B cell (primary cell): ENCODE data around the gene CCDC183. TPM values are rescaled to one million over a fixed set of nuclear protein-coding genes. Genes with fewer than 3 reads are reported as not detected.

ENCODE experiments used
- ATAC-seq: fragments of 200-7000 bp; cut with Tn5 transposase; one replicate; pipeline ENCODE4 v1.10.0; 2021; ENCODE audit warnings: low read depth, mild to moderate bottlenecking, moderate number of reproducible peaks, moderate library complexity
- CTCF ChIA-PET: fragments of 350-600 bp; sonication (Branson Sonifier 250); formaldehyde crosslinking; loops from one replicate; lab custom pipeline; 2021; ENCODE audit warnings: antibody characterized with exemption, inconsistent platforms; lab: Charles Lee
- POLR2A ChIA-PET: fragments of 350-600 bp; sonication (Branson Sonifier 250); formaldehyde crosslinking; loops from one replicate; lab custom pipeline; 2021; ENCODE audit warnings: antibody characterized with exemption; lab: Charles Lee
- DNase-seq: peaks from one replicate; pipeline ENCODE4 v3.0.0; 2013
- H2AFZ ChIP-seq: 2 replicates; pipeline ENCODE4 v1.6.1; 2012; ENCODE audit warnings: mild to moderate bottlenecking, low read depth, low read length; ENCODE audit not compliant: insufficient read depth, poor library complexity, severe bottlenecking
- H3K27ac ChIP-seq, 2 donors: 1 replicate in 1 of 2; 2 replicates in 1 of 2; pipeline ENCODE4 v1.5.1; 2012 to 2013; ENCODE audit warnings: low read length in 2 of 2, mild to moderate bottlenecking in 2 of 2, moderate library complexity in 1 of 2
- H3K27me3 ChIP-seq, 4 experiments: fragments of 200-600 bp in 1 of 4; sonication (generic) in 1 of 4; replicated peaks in 1 of 4; 1 replicate in 2 of 4; 2 replicates in 2 of 4; pipeline versions ENCODE4 v1.6.1 to v1.7.0; 2013 to 2016; ENCODE audit warnings: low read length in 3 of 4, mild to moderate bottlenecking in 2 of 4, mixed read lengths in 1 of 4, moderate library complexity in 1 of 4; ENCODE audit not compliant: insufficient read depth in 4 of 4, control insufficient read depth in 3 of 4; ENCODE audit errors: control extremely low read depth in 1 of 4
- H3K36me3 ChIP-seq, 2 experiments: replicated peaks in 1 of 2; 1 replicate in 1 of 2; 2 replicates in 1 of 2; pipeline versions ENCODE4 v1.6.1 to v1.7.1; 2013; ENCODE audit warnings: low read length in 1 of 2; ENCODE audit not compliant: insufficient read depth in 2 of 2, control insufficient read depth in 1 of 2; ENCODE audit errors: control extremely low read depth in 1 of 2, extremely low read depth in 1 of 2
- H3K4me1 ChIP-seq, 2 donors: fragments of 200-600 bp in 1 of 2; sonication (generic) in 1 of 2; 1 replicate in 1 of 2; 2 replicates in 1 of 2; pipeline versions ENCODE4 v1.5.1 to v1.6.1; 2013 to 2017; ENCODE audit warnings: low read length in 2 of 2; ENCODE audit not compliant: control insufficient read depth in 2 of 2, insufficient read depth in 2 of 2
- H3K4me2 ChIP-seq: replicated peaks from 2 replicates; pipeline ENCODE3; 2012; ENCODE audit warnings: mild to moderate bottlenecking, low read depth, low read length; ENCODE audit not compliant: poor library complexity, severe bottlenecking
- H3K4me3 ChIP-seq, 5 experiments: fragments of 200-600 bp in 1 of 5; sonication (generic) in 1 of 5; 1 replicate in 3 of 5; 2 replicates in 2 of 5; pipeline versions ENCODE4 v1.5.1 to v1.7.0; 2011 to 2016; ENCODE audit warnings: low read length in 4 of 5, mild to moderate bottlenecking in 4 of 5, low read depth in 2 of 5, control low read depth in 1 of 5, moderate library complexity in 1 of 5; ENCODE audit not compliant: insufficient read depth in 1 of 5; ENCODE audit errors: control extremely low read depth in 1 of 5, extremely low read depth in 1 of 5
- H3K79me2 ChIP-seq: fragments of 200-600 bp; sonication (generic); one replicate; pipeline ENCODE4 v1.6.0; 2016; ENCODE audit warnings: low read length; ENCODE audit not compliant: control insufficient read depth, insufficient read depth
- H3K9ac ChIP-seq: fragments of 200-600 bp; sonication (generic); 2 replicates; pipeline ENCODE4 v1.6.1; 2017; ENCODE audit warnings: mild to moderate bottlenecking, low read length, moderate library complexity
- H3K9me3 ChIP-seq, 3 donors: one replicate each; pipeline versions ENCODE4 v1.6.1 to v1.7.1; 2013; ENCODE audit warnings: low read length in 2 of 3; ENCODE audit not compliant: control insufficient read depth in 2 of 3, insufficient read depth in 1 of 3; ENCODE audit errors: control extremely low read depth in 1 of 3
- H4K20me1 ChIP-seq: 2 replicates; pipeline ENCODE4 v1.6.0; 2012; ENCODE audit warnings: mild to moderate bottlenecking, low read length; ENCODE audit not compliant: insufficient read depth, control insufficient read depth, poor library complexity, severe bottlenecking
- H3K27ac Mint-ChIP-seq: one replicate; pipeline ENCODE4 v1.8.0; 2021; ENCODE audit warnings: mixed read lengths
- H3K27me3 Mint-ChIP-seq: one replicate; pipeline ENCODE4 v1.8.0; 2021; ENCODE audit warnings: mixed read lengths
- H3K4me1 Mint-ChIP-seq: one replicate; pipeline ENCODE4 v1.8.0; 2021; ENCODE audit warnings: mixed read lengths
- H3K4me3 Mint-ChIP-seq: one replicate; pipeline ENCODE4 v1.8.0; 2021; ENCODE audit warnings: mixed read lengths
- H3K9me3 Mint-ChIP-seq: one replicate; pipeline ENCODE4 v1.8.0; 2022; ENCODE audit warnings: mixed read lengths; ENCODE audit not compliant: insufficient read depth
- EZH2 ChIP-seq: IDR thresholded peaks from 2 replicates; pipeline ENCODE4 v1.6.1; 2012; ENCODE audit warnings: borderline replicate concordance, low read depth, mild to moderate bottlenecking, moderate library complexity, low read length; ENCODE audit not compliant: insufficient read depth, poor library complexity, severe bottlenecking
- WGBS: methylation state at CpG from one replicate; pipeline ENCODE4 v1.1.5; 2013; ENCODE audit warnings: missing lambda C conversion rate; ENCODE audit not compliant: insufficient coverage; 5-methylcytosine and 5-hydroxymethylcytosine counted together
- intact Hi-C: fragments of 100-400 bp; cut with micrococcal nuclease; formaldehyde crosslinking; loops from one replicate; pipeline ENCODE4 v1.10.0; 2022
- polyA plus RNA-seq: library from polyadenylated mRNA; depleted of rRNA; stranded (reverse); fragments of >200 nt; gene quantifications from 2 replicates; pipeline ENCODE4 v1.2.3, GENCODE V29; 2012
- total RNA-seq, 2 donors: library from RNA; stranded (reverse); fragments of 120-200 nt in 1 of 2; gene quantifications; 1 replicate in 1 of 2; 2 replicates in 1 of 2; pipeline versions ENCODE4 v1.2.3 to v1.2.4, GENCODE V29; 2013 to 2022
- TF ChIP-seq, protein P1 (sequence below): fragments of 200-600 bp; IDR thresholded peaks from one replicate; pipeline ENCODE4 v1.8.0; 2022; ENCODE audit warnings: antibody characterized with exemption, mild to moderate bottlenecking

CCDC183 gene
- total and polyA plus RNA-seq, 2 donors (not counting 1 experiment from before 2014, with no cell fraction given): 1.8 to 4.9 TPM

DNA sequence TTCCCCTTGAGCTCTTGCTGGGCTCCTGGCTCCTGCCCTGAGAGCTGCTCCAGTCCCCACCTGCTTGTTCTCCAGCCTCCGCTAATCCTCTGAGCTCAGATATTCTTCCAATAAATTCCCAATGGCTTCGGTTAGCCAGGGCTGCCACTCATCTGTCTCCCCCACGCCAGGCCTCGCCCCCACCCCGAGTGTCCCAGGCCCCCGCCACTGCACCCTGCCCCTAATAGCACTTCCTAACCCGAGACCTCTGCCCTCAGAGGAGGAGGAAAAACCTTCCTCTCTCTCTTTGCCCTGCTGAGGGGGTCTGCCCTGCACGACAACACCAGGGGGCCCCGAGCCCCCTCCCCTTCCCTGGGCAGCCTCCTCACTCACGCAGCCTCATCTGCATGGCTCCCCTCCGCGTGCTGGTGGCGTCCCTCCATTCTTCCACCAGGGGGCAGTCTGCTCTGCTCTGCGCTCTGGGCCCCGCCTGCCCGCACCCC lies 26.4 kb upstream of the CCDC183 start:
- intact Hi-C loops: no loop called here
- peak; percentile 67 for DNase-seq
- H3K36me3 ChIP-seq: no peaks in the 10 kb centered on the region
- peaks cover 0 to 10% (median 6%) of the 10 kb centered on the region in 3 donors for H3K9me3 ChIP-seq
- TF ChIP-seq, protein P1, sequence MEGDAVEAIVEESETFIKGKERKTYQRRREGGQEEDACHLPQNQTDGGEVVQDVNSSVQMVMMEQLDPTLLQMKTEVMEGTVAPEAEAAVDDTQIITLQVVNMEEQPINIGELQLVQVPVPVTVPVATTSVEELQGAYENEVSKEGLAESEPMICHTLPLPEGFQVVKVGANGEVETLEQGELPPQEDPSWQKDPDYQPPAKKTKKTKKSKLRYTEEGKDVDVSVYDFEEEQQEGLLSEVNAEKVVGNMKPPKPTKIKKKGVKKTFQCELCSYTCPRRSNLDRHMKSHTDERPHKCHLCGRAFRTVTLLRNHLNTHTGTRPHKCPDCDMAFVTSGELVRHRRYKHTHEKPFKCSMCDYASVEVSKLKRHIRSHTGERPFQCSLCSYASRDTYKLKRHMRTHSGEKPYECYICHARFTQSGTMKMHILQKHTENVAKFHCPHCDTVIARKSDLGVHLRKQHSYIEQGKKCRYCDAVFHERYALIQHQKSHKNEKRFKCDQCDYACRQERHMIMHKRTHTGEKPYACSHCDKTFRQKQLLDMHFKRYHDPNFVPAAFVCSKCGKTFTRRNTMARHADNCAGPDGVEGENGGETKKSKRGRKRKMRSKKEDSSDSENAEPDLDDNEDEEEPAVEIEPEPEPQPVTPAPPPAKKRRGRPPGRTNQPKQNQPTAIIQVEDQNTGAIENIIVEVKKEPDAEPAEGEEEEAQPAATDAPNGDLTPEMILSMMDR: peak; percentile 33
- no peak for TF ChIP-seq EZH2
- H3K27me3 Mint-ChIP-seq: peaks cover 6% of the 10 kb centered on the region
- no peak overlapping the region for H3K27ac ChIP-seq
- ATAC-seq: no peak
- H3K4me1 Mint-ChIP-seq: peaks cover 37% of the 10 kb centered on the region
- H3K79me2 ChIP-seq: no peaks in the 10 kb centered on the region
- H3K27me3 ChIP-seq: peaks cover 0 to 8% (median 0%) of the 10 kb centered on the region in 4 experiments
- H2AFZ ChIP-seq: no peak overlapping the region
- H3K4me3 Mint-ChIP-seq: peak overlapping the region; percentile 37
- H4K20me1 ChIP-seq: no peaks in the 10 kb centered on the region
- H3K4me3 ChIP-seq: no peak overlapping the region
- H3K9ac ChIP-seq: no peak overlapping the region
- ChIA-PET POLR2A (interaction anchor here (1.7 kb wide), 1 partner anchor 12 kb away, joined by 4 read pairs; no protein-coding TSS in a partner anchor), CTCF (interaction anchor here (0.6 to 4.6 kb wide), 6 partner anchors 8 to 266 kb away, joined by 3 to 24 read pairs (median 5); partner anchors contain the start of gene LCN8)
- peak overlapping the region; percentile 46 for H3K27ac Mint-ChIP-seq
- peaks cover 6% of the 10 kb centered on the region for H3K9me3 Mint-ChIP-seq
- WGBS: 18% methylated on average over 3 of the region's 16 CpGs
- H3K4me2 ChIP-seq: peak overlapping the region; percentile 30
- H3K4me1 ChIP-seq: peaks cover 23 to 45% of the 10 kb centered on the region in 2 donors

DNA sequence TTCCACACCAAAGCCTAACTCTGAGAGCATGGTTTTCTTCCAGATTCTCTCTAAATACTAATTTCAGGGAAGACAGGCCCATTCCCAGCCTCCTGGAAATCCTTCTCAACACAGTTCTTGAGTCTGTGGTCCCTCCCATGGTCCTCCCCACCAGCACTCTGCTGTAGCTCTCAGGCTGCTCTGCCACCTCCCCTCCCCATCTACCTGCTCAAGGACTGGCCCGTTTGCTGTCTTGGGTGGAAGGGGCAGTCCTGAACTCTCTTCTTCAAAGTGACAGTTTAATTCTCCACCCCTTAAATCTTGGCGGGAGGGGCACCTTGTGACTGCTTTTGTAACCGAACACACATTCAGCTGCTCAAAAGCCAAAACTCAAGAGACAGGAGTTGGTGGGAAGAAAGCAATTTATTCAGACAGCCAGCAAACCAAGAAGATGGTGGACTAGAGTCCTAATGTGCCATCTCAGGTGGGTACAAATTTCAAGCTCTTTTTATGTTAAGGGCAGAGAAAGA lies 24.2 kb upstream of the CCDC183 start:
- Mint-ChIP-seq H3K27me3 (peaks cover 8% of the 10 kb centered on the region), H3K27ac (no peak overlapping the region), H3K4me3 (no peak overlapping the region), H3K9me3 (peaks cover 6% of the 10 kb centered on the region), H3K4me1 (peaks cover 22% of the 10 kb centered on the region)
- Histone ChIP-seq H3K27ac (no peak overlapping the region), H3K4me1 (peaks cover 17 to 26% of the 10 kb centered on the region in 2 donors), H3K79me2 (no peaks in the 10 kb centered on the region), H3K36me3 (no peaks in the 10 kb centered on the region), H3K4me3 (no peak overlapping the region), H4K20me1 (no peaks in the 10 kb centered on the region), H3K4me2 (no peak overlapping the region), H3K9ac (no peak overlapping the region), H2AFZ (no peak overlapping the region), H3K27me3 (peaks cover 0 to 8% (median 2%) of the 10 kb centered on the region in 4 experiments), H3K9me3 (peaks cover 0 to 10% (median 6%) of the 10 kb centered on the region in 3 donors)
- WGBS: 40% methylated on average over 1 of the region's 3 CpGs
- intact Hi-C loops: no loop called here
- ATAC-seq (no peak), DNase-seq (no peak)
- ChIA-PET POLR2A (no interaction called here), CTCF (interaction anchor here (0.9 to 2.4 kb wide), 4 partner anchors 12 to 17 kb away, joined by 5 to 8 read pairs (median 6); partner anchors contain the start of gene LCN8)
- TF ChIP-seq EZH2: no peak
- TF ChIP-seq, protein P1: no peak
